SJCRH30 (cell line): Measurements from ENCODE around the gene GNPTAB. TPM values are rescaled to one million over a fixed set of nuclear protein-coding genes. Genes with fewer than 3 reads are reported as not detected.
"Not testable (repeated sequence)": the region's sequence is repeated elsewhere in the genome, so short reads cannot be mapped to it uniquely, and the experiment has no call there.

Source experiments
- DNase-seq, 2 experiments: peaks; one replicate each; pipeline ENCODE4 v3.0.0-alpha.2; 2015 to 2020
- H3K27ac ChIP-seq: fragments of 250-450 bp; sonication (Bioruptor Pico); 2 replicates; pipeline ENCODE4 v1.5.1; 2020; ENCODE audit warnings: mild to moderate bottlenecking, moderate library complexity
- H3K27me3 ChIP-seq: fragments of 250-450 bp; sonication (Bioruptor Pico); 2 replicates; pipeline ENCODE4 v1.5.1; 2020; ENCODE audit warnings: mild to moderate bottlenecking, moderate library complexity
- H3K36me3 ChIP-seq: fragments of 250-450 bp; sonication (Bioruptor Pico); 2 replicates; pipeline ENCODE4 v1.5.1; 2020; ENCODE audit warnings: mild to moderate bottlenecking, moderate library complexity
- H3K4me1 ChIP-seq: fragments of 250-450 bp; sonication (Bioruptor Pico); 2 replicates; pipeline ENCODE4 v1.5.1; 2020; ENCODE audit warnings: mild to moderate bottlenecking, moderate library complexity
- H3K4me3 ChIP-seq: fragments of 250-450 bp; sonication (Bioruptor Pico); 2 replicates; pipeline ENCODE4 v1.5.1; 2020; ENCODE audit warnings: mild to moderate bottlenecking, moderate library complexity
- H3K9me3 ChIP-seq: fragments of 250-450 bp; sonication (Bioruptor Pico); replicated peaks from 2 replicates; pipeline ENCODE4 v1.5.1; 2020; ENCODE audit warnings: mild to moderate bottlenecking, moderate library complexity
- total RNA-seq: library from RNA; depleted of rRNA; stranded (reverse); fragments of >200 nt; shearing (Covaris generic); gene quantifications from 2 replicates; pipeline ENCODE4 v1.2.3, GENCODE V29; 2014

The GNPTAB gene
- total RNA-seq, 1 experiment from 2014 or later, result 11.6 TPM

- Histone ChIP-seq H3K4me3 (no peak overlapping the region), H3K27me3 (no peaks in the 10 kb centered on the region), H3K27ac (no peak overlapping the region), H3K9me3 (no peaks in the 10 kb centered on the region), H3K4me1 (no peaks in the 10 kb centered on the region), H3K36me3 (no peaks in the 10 kb centered on the region)
- DNase-seq, result no peak
Observed at GRCh38 chr12:101858361-101858760, 27.6 kb upstream of the GNPTAB start.

- H3K4me3 ChIP-seq, result no peak overlapping the region
- H3K9me3 ChIP-seq, result no peaks in the 10 kb centered on the region
- no peaks in the 10 kb centered on the region for H3K36me3 ChIP-seq
- no peak for DNase-seq
- no peaks in the 10 kb centered on the region for H3K27me3 ChIP-seq
- no peak overlapping the region for H3K27ac ChIP-seq
- H3K4me1 ChIP-seq, result no peaks in the 10 kb centered on the region
Observed at GRCh38 chr12:101857043-101857558, 26.3 kb upstream of the GNPTAB start.

- H3K4me1 ChIP-seq, H3K27ac ChIP-seq, H3K36me3 ChIP-seq, H3K4me3 ChIP-seq, H3K27me3 ChIP-seq, H3K9me3 ChIP-seq, DNase-seq: not testable (repeated sequence)
Observed at GRCh38 chr12:101856614-101857013, 25.9 kb upstream of the GNPTAB start.

GRCh38 chr12:101855976-101856375 lies 25.2 kb upstream of the GNPTAB start:
- Histone ChIP-seq H3K9me3 (no peaks in the 10 kb centered on the region), H3K27me3 (no peaks in the 10 kb centered on the region), H3K4me3 (no peak overlapping the region), H3K36me3 (no peaks in the 10 kb centered on the region), H3K27ac (no peak overlapping the region), H3K4me1 (no peaks in the 10 kb centered on the region)
- no peak for DNase-seq

- no peaks in the 10 kb centered on the region for H3K9me3 ChIP-seq
- H3K27ac ChIP-seq, result no peak overlapping the region
- no peak for DNase-seq
- H3K36me3 ChIP-seq, result no peaks in the 10 kb centered on the region
- no peaks in the 10 kb centered on the region for H3K27me3 ChIP-seq
- no peaks in the 10 kb centered on the region for H3K4me1 ChIP-seq
- H3K4me3 ChIP-seq, result no peak overlapping the region
Observed at GRCh38 chr12:101855364-101855884, 24.7 kb upstream of the GNPTAB start.

- no peak overlapping the region for H3K27ac ChIP-seq
Observed at GRCh38 chr12:101854747-101855146, 24.0 kb upstream of the GNPTAB start.

GRCh38 chr12:101852998-101853397 lies 22.2 kb upstream of the GNPTAB start:
- Histone ChIP-seq H3K36me3 (no peaks in the 10 kb centered on the region), H3K27me3 (no peaks in the 10 kb centered on the region), H3K27ac (no peak overlapping the region), H3K4me3 (no peak overlapping the region), H3K9me3 (no peaks in the 10 kb centered on the region), H3K4me1 (no peaks in the 10 kb centered on the region)
- no peak for DNase-seq

More at GRCh38 chr12:101854747-101855146, 24.0 kb upstream of the GNPTAB start:
- no peaks in the 10 kb centered on the region for H3K4me1 ChIP-seq
- DNase-seq, result no peak
- no peak overlapping the region for H3K4me3 ChIP-seq
- H3K36me3 ChIP-seq, result no peaks in the 10 kb centered on the region
- no peaks in the 10 kb centered on the region for H3K9me3 ChIP-seq
- no peaks in the 10 kb centered on the region for H3K27me3 ChIP-seq

- no peak for DNase-seq
- H3K4me3 ChIP-seq, result no peak overlapping the region
- H3K36me3 ChIP-seq, result no peaks in the 10 kb centered on the region
Observed at GRCh38 chr12:101850199-101850598, 19.4 kb upstream of the GNPTAB start.

GRCh38 chr12:101847325-101847724 lies 16.6 kb upstream of the GNPTAB start:
- Histone ChIP-seq H3K4me3 (no peak overlapping the region), H3K4me1 (no peaks in the 10 kb centered on the region), H3K36me3 (no peaks in the 10 kb centered on the region), H3K9me3 (no peaks in the 10 kb centered on the region), H3K27ac (no peak overlapping the region), H3K27me3 (no peaks in the 10 kb centered on the region)
- DNase-seq, result no peak

More at GRCh38 chr12:101850199-101850598, 19.4 kb upstream of the GNPTAB start:
- Histone ChIP-seq H3K9me3 (no peaks in the 10 kb centered on the region), H3K27me3 (no peaks in the 10 kb centered on the region), H3K27ac (no peak overlapping the region), H3K4me1 (no peaks in the 10 kb centered on the region)

- DNase-seq, result no peak
- Histone ChIP-seq H3K9me3 (no peaks in the 10 kb centered on the region), H3K36me3 (no peaks in the 10 kb centered on the region), H3K27me3 (no peaks in the 10 kb centered on the region), H3K27ac (no peak overlapping the region), H3K4me3 (no peak overlapping the region), H3K4me1 (no peaks in the 10 kb centered on the region)
Observed at GRCh38 chr12:101845137-101845711, 14.5 kb upstream of the GNPTAB start.

- DNase-seq, result no peak
- no peaks in the 10 kb centered on the region for H3K36me3 ChIP-seq
- H3K4me3 ChIP-seq, result no peak overlapping the region
- H3K27me3 ChIP-seq, result no peaks in the 10 kb centered on the region
- no peaks in the 10 kb centered on the region for H3K9me3 ChIP-seq
- H3K4me1 ChIP-seq, result no peaks in the 10 kb centered on the region
- H3K27ac ChIP-seq, result no peak overlapping the region
Observed at GRCh38 chr12:101841069-101841468, 10.3 kb upstream of the GNPTAB start.

GRCh38 chr12:101839324-101840283 lies 8.8 kb upstream of the GNPTAB start:
- Histone ChIP-seq H3K4me3 (no peak overlapping the region), H3K27ac (no peak overlapping the region), H3K9me3 (no peaks in the 10 kb centered on the region), H3K36me3 (no peaks in the 10 kb centered on the region), H3K4me1 (no peaks in the 10 kb centered on the region), H3K27me3 (no peaks in the 10 kb centered on the region)
- peak; percentile 31 to 67 for DNase-seq

- Histone ChIP-seq H3K4me3 (no peak overlapping the region), H3K4me1 (no peaks in the 10 kb centered on the region), H3K36me3 (no peaks in the 10 kb centered on the region), H3K27ac (no peak overlapping the region), H3K27me3 (no peaks in the 10 kb centered on the region), H3K9me3 (no peaks in the 10 kb centered on the region)
- DNase-seq, result no peak
Observed at GRCh38 chr12:101838628-101839323, 8.0 kb upstream of the GNPTAB start.

GRCh38 chr12:101832030-101832429 lies 1.3 kb upstream of the GNPTAB start:
- no peak for DNase-seq
- Histone ChIP-seq H3K36me3 (no peaks in the 10 kb centered on the region), H3K27ac (no peak overlapping the region), H3K4me1 (peaks cover 8% of the 10 kb centered on the region; the same call in 1 of the 2 replicates), H3K27me3 (no peaks in the 10 kb centered on the region), H3K4me3 (no peak overlapping the region), H3K9me3 (no peaks in the 10 kb centered on the region)
